GM18505 (cell line): ENCODE measurements around the gene ENPP4.
"Not testable (repeated sequence)": the region's sequence is repeated elsewhere in the genome, so short reads cannot be mapped to it uniquely, and the experiment has no call there.

Experiments used
- ATAC-seq: cut with Tn5 transposase; IDR thresholded peaks from one replicate; pipeline ENCODE4 v1.9.1; 2021; ENCODE audit not compliant: unreplicated experiment
- POLR2A ChIP-seq: IDR thresholded peaks from 4 replicates; pipeline ENCODE4 v1.6.1; 2011; ENCODE audit warnings: borderline replicate concordance; ENCODE audit not compliant: insufficient read depth, insufficient read length; ENCODE audit errors: extremely low read depth

The ENPP4 gene, protein sequence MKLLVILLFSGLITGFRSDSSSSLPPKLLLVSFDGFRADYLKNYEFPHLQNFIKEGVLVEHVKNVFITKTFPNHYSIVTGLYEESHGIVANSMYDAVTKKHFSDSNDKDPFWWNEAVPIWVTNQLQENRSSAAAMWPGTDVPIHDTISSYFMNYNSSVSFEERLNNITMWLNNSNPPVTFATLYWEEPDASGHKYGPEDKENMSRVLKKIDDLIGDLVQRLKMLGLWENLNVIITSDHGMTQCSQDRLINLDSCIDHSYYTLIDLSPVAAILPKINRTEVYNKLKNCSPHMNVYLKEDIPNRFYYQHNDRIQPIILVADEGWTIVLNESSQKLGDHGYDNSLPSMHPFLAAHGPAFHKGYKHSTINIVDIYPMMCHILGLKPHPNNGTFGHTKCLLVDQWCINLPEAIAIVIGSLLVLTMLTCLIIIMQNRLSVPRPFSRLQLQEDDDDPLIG

GRCh38 chr6:46129629-46130511 lies at the start of gene ENPP4:
Gene ENPP4, plus strand, starts transcription at chr6:46129989. Its CDS starts 9,595 bp downstream, at chr6:46139584.
- ATAC-seq: peak; percentile 99
- TF ChIP-seq POLR2A: peak; percentile 71

GRCh38 chr6:46080111-46080510 lies 49.7 kb upstream of the ENPP4 start:
- no peak for ATAC-seq
- no peak for TF ChIP-seq POLR2A

DNA sequence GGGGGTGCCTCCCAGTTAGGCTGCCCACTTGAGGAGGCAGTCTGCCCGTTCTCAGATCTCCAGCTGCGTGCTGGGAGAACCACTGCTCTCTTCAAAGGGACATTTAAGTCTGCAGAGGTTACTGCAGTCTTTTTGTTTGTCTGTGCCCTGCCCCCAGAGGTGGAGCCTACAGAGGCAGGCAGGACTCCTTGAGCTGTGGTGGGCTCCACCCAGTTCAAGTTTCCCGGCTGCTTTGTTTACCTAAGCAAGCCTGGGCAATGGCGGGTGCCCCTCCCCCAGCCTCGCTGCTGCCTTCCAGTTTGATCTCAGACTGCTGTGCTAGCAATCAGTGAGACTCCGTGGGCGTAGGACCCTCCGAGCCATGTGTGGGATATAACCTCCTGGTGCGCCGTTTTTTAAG lies 44.1 kb upstream of the ENPP4 start:
- not testable (repeated sequence) for ATAC-seq

- peak; percentile 55 for ATAC-seq
- no peak for TF ChIP-seq POLR2A
These were observed 39.4 kb upstream of the ENPP4 start for GRCh38 chr6:46090115-46091079.

DNA sequence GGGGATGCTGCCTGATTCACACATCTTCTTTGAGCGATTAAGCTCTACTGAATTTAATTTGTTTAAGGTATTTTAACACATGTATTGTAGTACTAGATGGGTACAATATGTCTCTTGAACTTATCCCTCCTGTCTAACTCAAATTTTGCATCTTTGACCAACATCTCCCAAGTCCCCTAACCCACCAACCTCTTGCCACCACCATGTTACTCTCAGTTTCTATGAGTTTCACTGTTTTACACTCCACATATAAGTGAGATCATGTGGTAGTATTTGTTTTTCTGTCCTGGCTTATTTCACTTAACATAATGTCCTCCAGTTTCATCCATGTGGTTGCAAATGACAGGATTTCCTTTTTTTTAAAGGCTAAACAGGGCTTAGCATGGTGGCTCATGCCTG lies 38.7 kb upstream of the ENPP4 start:
- no peak for ATAC-seq
- no peak for TF ChIP-seq POLR2A

DNA sequence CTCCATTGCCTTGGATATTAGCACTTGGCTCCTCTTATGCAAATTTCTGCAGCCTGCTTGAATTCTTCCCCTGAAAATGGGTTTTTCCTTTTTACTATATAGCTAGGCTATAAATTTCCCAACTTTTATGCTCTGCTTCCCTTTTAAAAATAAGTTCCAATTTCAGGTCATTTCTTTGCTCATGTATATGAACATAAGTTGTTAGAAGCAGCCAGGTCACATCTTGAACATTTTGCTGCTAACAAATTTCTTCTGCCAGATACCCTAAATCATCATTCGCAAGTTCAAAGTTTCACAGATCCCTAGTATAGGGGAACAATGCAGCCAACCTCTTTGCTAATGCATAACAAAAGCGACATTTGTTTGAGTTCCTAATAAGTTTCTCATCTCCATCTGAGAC lies 34.5 kb upstream of the ENPP4 start:
- ATAC-seq: no peak
- TF ChIP-seq POLR2A: no peak

GRCh38 chr6:46097366-46097765 lies 32.4 kb upstream of the ENPP4 start:
- no peak for TF ChIP-seq POLR2A
- no peak for ATAC-seq

DNA sequence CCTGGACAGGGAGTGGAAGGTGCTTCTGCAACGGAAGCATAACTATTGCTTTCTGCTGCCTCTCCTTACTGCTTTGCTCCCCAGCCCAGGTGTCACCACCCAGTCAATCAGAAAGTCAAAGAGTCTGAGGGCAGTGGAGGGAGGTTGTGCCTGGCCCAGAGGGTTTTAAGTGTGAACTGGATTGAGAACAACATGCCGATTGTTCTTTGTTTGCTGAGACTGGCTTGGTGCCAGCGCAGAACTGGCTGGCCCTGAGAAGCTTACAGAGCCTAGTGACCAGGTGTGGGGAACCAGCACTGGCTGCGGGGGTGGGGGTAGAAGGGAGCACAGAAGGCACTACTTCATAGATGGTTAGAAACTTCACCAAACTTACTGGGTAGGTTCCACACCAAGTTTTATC lies 31.1 kb upstream of the ENPP4 start:
- no peak for ATAC-seq
- no peak for TF ChIP-seq POLR2A

GRCh38 chr6:46099952-46100351 lies 29.8 kb upstream of the ENPP4 start:
- no peak for TF ChIP-seq POLR2A
- ATAC-seq: no peak

DNA sequence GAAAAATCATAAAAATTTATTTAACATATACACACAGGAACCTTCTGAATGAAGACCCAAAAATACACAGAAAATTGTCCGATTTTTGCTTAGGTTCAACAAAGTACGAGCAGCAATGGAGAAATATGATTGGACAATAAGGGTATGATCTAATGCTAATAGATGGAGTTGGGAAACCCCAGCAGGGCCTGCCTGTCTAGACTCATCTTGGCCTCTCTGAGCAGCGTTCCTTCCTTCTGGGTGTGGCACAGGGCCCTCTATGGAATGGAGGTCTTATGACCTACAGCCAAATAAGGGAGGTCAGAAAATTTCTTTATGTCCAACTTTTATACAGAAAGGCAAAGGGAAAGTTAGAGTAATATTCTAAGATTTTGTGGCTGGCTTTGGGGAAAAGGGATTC lies 27.7 kb upstream of the ENPP4 start:
- no peak for ATAC-seq
- TF ChIP-seq POLR2A: no peak

GRCh38 chr6:46103441-46104115 lies 26.2 kb upstream of the ENPP4 start:
- no peak for TF ChIP-seq POLR2A
- ATAC-seq: no peak

DNA sequence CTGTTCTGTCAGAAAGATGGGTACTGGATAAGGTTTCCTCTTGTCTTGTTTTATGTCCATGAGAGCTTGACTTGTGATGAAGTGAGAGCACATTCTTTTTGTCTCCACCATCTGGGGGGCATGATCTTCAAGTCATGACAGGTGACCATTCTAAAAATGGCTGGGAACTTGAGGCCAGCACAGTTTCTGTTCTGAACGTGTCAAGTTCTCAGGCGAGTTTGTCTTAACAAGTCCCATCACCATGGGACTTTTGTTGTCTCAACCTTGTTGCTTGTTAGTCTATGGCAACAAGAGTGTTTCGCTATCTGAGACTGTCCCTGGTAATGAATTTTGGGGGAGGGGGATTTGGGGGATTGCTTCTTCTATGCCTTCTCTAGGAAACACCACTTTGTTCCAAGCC lies 25.6 kb upstream of the ENPP4 start:
- ATAC-seq: no peak
- TF ChIP-seq POLR2A: no peak
